Ishikawa (cell line): ENCODE results near the gene ERBB4.

Experiments
- CEBPB ChIP-seq: IDR thresholded peaks from 2 replicates; pipeline ENCODE4 v1.6.1; 2012
- CREB1 ChIP-seq: IDR thresholded peaks from 2 replicates; pipeline ENCODE4 v1.6.1; 2012; ENCODE audit warnings: low read depth
- EGR1 ChIP-seq: IDR thresholded peaks from 2 replicates; pipeline ENCODE4 v1.6.1; 2012
- EP300 ChIP-seq: IDR thresholded peaks from 2 replicates; pipeline ENCODE4 v1.6.1; 2012; ENCODE audit warnings: borderline replicate concordance
- FOXM1 ChIP-seq: IDR thresholded peaks from 2 replicates; pipeline ENCODE4 v1.6.1; 2012; ENCODE audit warnings: low read depth, borderline replicate concordance
- MAX ChIP-seq: IDR thresholded peaks from 2 replicates; pipeline ENCODE4 v1.6.1; 2012
- NFIC ChIP-seq: IDR thresholded peaks from 2 replicates; pipeline ENCODE4 v1.6.1; 2012
- RAD21 ChIP-seq: IDR thresholded peaks from 2 replicates; pipeline ENCODE4 v1.6.1; 2012; ENCODE audit warnings: low read depth
- REST ChIP-seq: IDR thresholded peaks from 2 replicates; pipeline ENCODE4 v1.6.1; 2012; ENCODE audit warnings: low read depth, mild to moderate bottlenecking
- TAF1 ChIP-seq: IDR thresholded peaks from 2 replicates; pipeline ENCODE4 v1.6.1; 2012; ENCODE audit warnings: low read depth, mild to moderate bottlenecking
- TCF12 ChIP-seq: IDR thresholded peaks from 2 replicates; pipeline ENCODE4 v1.6.1; 2012; ENCODE audit warnings: low read depth
- TEAD4 ChIP-seq: IDR thresholded peaks from 2 replicates; pipeline ENCODE4 v1.6.1; 2012
- USF1 ChIP-seq: IDR thresholded peaks from 2 replicates; pipeline ENCODE4 v1.6.1; 2012
- YY1 ChIP-seq: IDR thresholded peaks from 2 replicates; pipeline ENCODE4 v1.6.1; 2012; ENCODE audit warnings: low read depth
- ZBTB7A ChIP-seq: IDR thresholded peaks from 2 replicates; pipeline ENCODE4 v1.6.1; 2012; ENCODE audit warnings: low read depth

ERBB4 gene

GRCh38 chr2:211391189-211391567, 1147.4 kb downstream of the ERBB4 start:
- TF ChIP-seq TEAD4 (no peak), TAF1 (no peak), ZBTB7A (no peak), USF1 (no peak), CREB1 (no peak), CEBPB (no peak), YY1 (no peak), MAX (no peak), FOXM1 (no peak), TCF12 (no peak), NFIC (no peak), EP300 (no peak), RAD21 (no peak), EGR1 (no peak)

- TF ChIP-seq ZBTB7A (no peak), EGR1 (no peak), RAD21 (no peak), YY1 (no peak), TEAD4 (no peak), NFIC (no peak), TCF12 (no peak), MAX (no peak), REST (no peak), CREB1 (no peak), USF1 (no peak), EP300 (no peak), CEBPB (no peak), FOXM1 (no peak)
These were observed 1147.9 kb downstream of the ERBB4 start for GRCh38 chr2:211390536-211391188.

- TF ChIP-seq TCF12 (no peak), MAX (no peak), TEAD4 (no peak), TAF1 (no peak), ZBTB7A (no peak), CEBPB (no peak), USF1 (no peak), NFIC (no peak), EGR1 (no peak), RAD21 (no peak), EP300 (no peak), REST (no peak), YY1 (no peak), FOXM1 (no peak), CREB1 (no peak)
These were observed 1150.9 kb downstream of the ERBB4 start for GRCh38 chr2:211387734-211388133.

GRCh38 chr2:211380041-211380440, 1158.6 kb downstream of the ERBB4 start:
- TF ChIP-seq CREB1 (no peak), TEAD4 (no peak), MAX (no peak), ZBTB7A (no peak), YY1 (no peak), RAD21 (no peak), TCF12 (no peak), REST (no peak), CEBPB (no peak), EGR1 (no peak), NFIC (no peak), TAF1 (no peak), FOXM1 (no peak), USF1 (no peak), EP300 (no peak)
